Stimulated activated CD4-positive, alpha-beta T cell treated with anti-CD3 and anti-CD28 coated beads, Interleukin-12 subunit alpha, Interleukin-12 subunit beta, amount 100 ng/mL, for 24 hours (primary cell): ENCODE data around the gene MTF2.
A peak's percentile ranks its signal among the peaks of the same experiment; 100 is the strongest.
"Not testable (repeated sequence)": the region's sequence is repeated elsewhere in the genome, so short reads cannot be mapped to it uniquely, and the experiment has no call there.

Source experiments
- DNase-seq, 2 experiments: peaks; one replicate each; pipeline ENCODE4 v3.0.0-alpha.2; 2020; ENCODE audit warnings: low read depth in 2 of 2

The MTF2 gene

DNA sequence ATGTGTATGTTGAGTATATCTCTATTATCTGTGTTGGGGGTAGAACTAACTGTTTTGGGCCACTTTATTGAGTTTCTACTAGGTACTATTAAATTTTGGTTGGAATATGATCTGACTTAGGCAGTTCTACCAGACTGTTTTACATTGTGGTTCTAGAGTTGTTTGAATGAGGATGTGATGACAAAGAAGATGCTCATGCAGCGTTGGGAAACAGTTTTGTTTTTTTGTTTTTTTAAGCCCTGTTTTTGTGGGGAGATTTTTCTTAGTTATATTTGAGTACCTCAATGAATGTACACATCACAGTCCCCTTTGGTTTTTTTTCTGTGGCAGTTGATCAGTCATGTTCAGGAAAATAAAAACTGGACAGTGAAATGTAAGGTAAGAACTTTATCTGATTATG is 61.0 kb downstream of the MTF2 start:
- DNase-seq = no peak

DNA sequence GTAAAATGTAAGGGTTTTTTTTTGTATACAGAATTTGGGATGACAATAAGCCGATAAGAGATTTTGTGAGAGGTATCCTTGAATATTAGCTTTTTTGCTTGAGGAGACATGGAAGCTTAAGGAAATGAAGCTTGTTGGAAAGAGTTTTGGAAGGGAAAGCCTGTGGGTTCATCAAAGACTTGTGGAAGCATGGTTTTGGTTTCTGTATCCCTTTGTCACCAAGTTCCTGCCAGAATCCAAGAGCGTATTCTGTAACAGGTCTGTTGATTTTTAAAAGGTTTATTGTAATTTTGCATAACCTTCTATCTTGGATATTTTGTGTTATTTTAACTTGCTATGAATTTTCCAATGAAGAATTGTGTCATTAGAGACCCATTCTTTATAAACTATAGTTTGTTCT is 63.1 kb downstream of the MTF2 start:
- no peak for DNase-seq

DNA sequence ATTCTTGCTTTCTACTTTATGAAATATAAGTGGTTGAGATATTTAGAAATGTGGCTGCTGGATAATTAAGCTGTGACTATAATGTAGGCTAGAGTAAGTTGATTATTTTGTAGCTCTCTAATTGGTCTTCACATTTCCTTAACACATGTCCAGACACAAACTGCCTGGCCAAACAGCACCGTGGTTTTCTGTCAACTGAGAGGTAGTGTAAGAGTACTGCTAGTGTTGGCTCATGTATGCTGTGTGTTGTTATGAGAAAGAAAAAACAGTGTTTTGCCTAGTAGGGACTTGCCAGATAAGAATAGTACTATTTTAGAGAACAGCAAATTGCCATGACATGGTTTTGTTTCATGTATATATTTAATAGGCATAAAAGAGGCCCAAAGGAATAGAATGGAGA is 64.1 kb downstream of the MTF2 start:
- DNase-seq = no peak

DNA sequence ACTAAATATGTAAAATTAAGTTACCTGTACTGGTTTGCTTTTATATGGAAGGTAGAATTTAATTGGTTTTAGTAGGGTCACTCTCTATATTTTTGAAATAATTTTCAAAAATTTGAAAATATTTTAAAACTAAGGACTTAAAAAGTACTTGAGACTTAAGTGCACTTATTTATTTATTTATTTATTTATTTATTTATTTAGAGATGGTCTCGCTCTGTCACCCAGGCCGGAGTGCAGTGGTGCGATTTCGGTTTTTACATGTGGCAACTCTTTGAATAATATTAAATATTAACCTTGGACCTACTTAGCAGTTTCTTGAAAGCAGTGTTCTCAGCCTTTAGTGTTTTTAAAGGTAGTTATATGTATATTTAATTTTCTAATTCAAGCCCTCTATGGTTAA is 64.7 kb downstream of the MTF2 start:
- no peak for DNase-seq

DNA sequence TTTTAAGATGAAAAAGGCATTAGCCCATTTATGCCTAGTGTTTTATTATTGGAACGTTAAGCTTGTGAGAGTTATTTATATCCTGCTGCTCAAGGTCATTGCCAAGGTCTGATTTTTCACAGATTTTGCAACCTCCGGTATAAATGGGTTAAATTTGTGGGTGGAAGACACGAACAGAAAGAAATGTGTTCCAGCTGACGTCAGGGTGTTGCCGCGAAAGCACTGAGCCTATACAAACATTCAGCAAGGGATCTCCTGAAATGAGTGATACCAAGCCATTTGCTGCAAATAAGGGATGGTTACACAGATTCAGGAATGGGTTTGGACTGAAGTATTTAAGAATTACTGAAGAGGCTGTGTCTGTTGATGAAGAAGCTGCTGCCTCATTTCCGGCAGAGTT is 68.9 kb downstream of the MTF2 start:
- DNase-seq = no peak

DNA sequence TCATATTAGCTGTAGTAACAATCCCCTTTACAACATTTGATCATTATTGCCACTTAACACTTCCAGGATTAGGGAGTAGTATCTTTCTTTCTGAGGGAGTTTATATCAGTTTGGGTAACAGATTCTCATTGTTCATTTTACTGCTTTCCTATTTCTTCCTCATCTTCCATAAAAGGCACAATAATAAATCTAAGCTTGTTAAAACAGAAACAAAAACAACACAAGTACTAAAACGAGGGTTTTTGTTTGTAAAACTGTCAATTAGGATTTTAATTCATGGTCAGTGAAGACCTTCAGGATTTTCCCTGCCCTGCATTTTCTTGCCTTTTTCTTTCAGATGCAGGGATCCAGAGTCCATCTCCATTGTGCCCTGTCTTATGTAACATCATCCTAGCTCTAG is 71.6 kb downstream of the MTF2 start:
- no peak for DNase-seq

DNA sequence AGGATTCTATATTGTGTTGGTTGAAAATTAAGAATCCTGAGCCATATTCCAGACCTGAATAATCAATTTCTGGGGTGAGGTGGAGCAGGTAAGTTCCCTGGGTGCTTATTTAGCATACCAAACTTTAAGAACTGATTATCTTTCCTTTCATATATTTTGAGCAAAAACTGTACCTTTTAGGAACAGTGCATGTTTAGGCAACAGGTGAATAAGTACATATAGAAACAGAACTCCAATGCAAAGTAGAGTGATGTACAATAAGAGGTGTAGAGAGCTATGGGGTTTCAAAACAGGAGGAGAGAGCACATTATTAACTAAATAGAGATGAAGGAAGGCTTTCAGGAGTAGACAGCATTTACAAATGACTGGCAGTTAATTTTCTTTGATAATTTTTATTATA is 72.4 kb downstream of the MTF2 start:
- DNase-seq = no peak

DNA sequence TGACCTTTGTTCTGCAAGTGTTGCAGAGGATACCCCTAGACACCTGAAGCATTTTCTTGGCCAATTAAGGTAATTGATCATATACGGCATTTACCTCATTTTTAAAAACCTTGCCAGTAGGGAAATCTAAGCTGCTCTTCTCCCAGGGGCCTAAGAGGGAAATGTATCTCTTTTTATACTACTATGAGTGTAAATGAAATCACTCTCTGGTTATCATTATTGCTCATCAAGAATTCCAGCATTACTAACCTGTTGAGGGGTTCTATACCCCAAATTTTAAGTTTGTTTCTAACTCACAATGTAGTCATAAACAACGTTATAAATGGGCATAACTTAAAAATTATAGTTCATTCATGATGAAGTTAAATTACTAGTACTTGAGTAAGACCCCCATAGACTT is 73.8 kb downstream of the MTF2 start:
- no peak for DNase-seq

DNA sequence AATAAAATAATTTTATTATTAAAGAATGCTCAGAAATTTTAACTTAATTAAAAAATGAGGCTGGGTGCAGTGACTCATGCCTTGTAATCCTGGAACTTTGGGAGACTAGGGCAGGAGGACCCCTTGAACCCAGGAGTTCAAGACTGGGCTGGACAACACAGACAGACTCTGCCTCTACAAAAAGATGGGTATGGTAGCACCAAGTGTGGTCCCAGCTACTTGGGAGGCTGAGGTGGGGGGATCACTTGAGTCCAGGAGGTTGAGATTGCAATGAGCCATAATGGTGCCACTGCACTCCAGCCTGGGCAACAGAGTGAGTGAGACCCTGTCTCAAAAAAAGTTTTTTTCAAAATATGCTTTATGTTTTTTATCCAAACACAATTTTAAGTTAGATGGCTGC is 75.8 kb downstream of the MTF2 start:
- no peak for DNase-seq

DNA sequence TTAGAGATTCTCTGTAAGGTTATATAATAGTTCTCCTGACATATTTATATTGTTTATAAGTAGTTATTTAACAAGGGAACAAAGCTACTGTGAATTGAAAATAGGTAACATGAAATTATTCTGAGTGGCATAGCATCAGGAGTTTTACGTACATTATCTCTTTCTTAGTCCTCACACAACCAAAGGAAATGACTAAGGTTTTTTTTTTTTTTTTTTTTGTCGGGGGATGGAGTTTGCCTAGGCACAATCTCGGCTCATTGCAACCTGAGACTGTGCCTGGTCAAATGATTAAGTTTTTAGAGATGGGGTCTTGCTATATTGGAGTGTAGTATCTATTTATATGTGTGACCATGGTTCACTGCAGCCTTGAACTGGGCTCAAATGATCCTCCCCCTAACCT is 76.3 kb downstream of the MTF2 start:
- DNase-seq = no peak

DNA sequence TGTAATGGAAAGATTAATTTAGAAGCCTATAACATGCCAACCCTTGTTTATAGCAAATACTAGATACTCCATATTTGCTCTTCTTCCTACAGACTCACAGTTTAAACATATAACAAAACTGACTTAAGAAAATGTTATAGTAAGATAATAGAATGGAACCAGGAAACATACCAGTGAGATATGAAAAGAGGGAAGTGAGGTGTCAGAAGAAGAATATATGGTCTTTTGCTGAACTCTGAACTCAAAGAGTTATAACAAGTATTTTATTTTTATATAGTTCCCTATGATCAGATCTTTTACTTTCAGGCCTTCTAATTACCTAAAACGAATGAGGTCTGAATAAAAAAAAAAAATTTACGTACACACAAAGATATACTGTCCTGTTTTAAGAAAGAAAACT is 80.3 kb downstream of the MTF2 start:
- no peak for DNase-seq

DNA sequence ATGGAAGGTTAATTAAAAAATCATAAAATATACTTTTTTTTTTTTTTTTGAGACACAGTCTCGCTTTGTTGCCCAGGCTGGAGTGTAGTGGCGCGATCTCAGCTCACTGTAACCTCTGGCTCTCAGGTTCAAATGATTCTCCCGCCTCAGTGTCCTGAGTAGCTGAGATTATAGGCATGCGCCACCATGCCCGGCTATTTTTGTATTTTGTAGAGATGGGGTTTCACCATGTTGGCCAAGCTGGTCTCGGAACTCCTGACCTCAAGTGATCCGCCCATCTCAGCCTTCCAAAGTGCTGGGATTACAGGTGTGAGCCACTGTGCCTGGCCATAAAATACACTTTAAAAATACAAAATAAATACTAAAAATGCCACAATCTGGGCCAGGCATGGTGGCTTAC is 84.2 kb downstream of the MTF2 start:
- not testable (repeated sequence) for DNase-seq

DNA sequence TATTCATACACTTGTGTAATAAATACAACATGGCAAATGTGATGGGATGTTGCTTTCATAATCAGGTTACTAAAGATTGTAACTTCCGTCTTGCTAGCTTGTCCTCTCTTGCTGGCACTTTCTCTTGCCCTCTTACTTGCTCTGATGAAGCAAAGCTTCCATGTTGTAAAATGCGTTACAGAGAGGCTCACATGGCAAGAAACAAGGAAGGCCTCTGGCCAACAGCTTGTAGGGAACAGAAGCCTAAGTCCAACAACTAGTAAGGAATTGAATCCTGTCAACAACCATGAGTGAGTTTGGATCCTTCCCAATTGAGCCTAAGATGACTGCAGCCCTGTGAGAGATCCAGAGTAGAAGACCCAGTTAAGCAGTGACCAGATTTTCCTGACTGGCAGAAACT is 85.7 kb downstream of the MTF2 start:
- DNase-seq = no peak

DNA sequence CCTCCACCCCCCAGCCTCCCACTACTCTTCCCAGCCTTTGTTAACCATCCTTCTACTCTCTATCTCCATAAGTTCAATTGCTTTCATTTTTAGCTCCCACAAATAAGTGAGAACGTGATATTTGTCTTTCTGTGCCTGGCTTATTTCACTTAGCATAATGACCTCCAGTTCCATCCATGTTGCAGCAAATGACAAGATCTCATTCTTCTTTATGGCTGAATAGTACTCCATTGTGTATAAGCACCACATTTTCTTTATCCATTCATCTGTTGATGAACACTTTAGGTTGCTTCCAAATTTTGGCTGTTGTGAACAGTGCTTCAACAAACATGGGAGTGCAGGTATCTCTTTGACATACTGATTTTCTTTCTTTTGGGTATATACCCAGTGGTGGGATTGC is 86.8 kb downstream of the MTF2 start:
- not testable (repeated sequence) for DNase-seq

DNA sequence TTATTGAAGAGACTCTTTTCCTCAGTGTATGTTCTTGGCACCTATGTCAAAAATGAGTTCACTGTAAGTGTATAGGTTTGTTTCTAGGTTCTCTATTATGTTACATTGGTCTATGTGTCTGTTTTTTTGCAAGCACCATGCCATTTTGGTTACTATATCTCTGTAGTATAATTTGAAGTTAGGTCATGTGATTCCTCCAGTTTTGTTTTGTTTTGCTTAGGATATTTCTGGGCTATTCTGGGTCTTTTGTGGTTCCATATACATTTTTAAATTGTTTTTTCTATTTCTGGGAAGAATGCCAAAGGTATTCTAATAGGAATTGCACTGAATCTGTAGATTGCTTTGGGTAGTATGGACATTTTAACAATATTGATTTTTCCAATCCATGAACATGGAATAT is 87.9 kb downstream of the MTF2 start:
- no peak for DNase-seq

DNA sequence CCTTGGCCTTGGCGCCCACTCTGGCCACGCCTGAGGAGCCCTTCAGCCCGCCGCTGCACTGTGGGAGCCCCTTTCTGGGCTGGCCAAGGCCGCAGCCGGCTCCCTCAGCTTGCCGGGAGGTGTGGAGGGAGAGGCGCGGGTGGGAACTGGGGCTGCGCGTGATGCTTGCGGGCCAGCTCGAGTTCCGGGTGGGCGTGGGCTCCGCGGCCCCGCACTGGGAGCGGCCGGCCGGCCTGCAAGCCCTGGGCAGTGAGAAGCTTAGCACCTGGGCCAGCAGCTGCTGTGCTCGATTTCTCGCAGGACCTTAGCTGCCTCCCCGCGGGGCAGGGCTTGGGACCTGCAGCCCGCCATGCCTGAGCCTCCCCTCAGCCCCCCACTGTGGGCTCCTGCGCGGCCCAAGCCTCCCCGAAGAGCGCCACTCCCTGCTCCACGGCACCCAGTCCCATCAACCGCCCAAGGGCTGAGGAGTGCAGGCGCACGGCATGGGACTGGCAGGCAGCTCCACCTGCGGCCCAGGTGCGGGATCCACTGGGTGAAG is 91.1 kb downstream of the MTF2 start:
- not testable (repeated sequence) for DNase-seq

DNA sequence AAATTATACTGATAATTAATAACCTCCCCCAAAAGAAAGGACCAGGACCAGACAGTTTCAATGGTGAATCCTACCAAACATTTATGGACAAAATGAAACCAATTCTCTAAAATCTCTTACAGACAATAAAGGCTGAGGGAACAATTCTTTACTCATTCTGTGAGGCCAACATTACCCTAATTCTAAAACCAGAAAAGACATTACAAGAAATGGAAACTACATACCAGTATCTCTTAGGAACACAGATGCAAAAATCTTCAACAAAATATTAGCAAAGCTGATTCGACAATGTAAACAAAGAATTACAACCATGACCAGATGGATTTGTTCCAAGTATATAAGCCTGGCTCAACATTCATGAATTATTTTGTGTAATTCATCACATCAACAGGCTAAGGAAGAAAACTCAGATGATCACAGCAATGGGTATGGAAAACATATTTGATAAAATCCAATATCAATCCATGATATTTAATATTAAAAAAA is 92.5 kb downstream of the MTF2 start:
- DNase-seq = no peak

DNA sequence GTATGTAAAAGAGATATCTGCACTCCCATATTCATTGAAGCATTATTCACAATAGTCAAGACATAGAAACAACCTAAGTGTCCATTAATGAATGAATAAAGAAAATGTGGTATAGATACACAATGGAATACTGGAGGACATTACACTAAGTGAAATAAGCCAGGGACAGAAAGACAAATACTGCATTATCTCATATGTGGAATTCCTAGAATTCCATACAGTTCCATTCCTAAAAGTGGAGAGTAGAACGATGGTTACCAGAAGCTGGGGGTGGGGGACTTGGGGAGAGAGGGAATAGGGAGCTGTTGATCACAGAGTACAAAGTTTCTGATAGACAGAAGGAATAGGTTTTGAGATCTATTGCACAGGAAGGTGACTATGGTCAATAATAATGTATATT is 93.7 kb downstream of the MTF2 start:
- DNase-seq = no peak

DNA sequence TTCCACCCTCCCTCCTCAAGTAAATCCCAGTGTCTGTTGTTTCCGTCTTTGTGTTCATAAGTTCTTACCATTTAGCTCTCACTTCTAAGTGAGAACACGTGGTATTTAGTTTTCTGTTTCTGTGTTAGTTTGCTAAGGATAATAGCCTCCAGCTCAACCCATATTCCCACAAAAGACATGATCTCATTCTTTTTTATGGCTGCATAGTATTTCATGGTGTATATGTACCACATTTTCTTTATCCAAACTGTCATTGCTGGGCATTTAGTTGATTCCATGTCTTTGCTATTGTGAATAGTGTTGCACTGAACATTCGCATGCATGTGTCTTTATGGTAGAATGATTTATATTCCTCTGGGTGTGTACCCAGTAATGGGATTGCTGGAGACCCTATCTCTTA is 95.6 kb downstream of the MTF2 start:
- not testable (repeated sequence) for DNase-seq

DNA sequence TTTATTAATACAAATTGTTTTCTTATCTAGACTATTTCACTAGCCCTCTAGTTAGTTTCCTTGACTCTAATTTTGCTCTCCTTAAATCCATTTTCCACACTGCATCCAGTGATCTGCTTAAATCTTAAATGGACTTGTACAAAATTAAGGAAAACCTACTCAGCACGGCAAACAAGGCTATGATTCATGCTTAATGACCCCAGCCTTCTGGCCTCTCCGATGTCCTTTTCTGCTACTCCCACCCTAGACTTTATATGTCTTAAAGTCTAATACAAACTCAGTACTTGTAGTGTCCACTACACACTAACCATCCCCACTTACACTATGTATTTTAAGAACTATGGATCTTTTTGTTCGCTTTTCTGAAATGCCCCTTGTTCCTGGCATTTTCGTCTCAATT is 98.9 kb downstream of the MTF2 start:
- no peak for DNase-seq

DNA sequence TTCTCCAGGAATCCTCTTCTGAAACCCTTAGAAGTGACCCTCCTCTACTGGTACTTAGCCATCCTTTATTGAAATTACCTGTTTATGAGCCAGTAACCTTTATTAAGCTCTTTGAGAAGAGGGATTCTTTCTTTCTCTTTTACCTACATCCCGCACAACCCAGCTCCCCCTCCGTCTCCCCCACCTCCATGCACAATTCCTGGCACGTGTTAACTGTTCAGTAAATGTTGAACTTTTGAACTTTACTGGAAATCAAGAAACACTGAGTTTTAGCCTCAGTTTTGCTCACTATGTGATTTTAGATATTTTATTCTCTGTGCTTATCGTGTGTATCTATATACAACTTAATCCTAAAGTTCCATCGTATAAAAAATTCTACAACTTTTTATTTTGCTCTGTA is 99.3 kb downstream of the MTF2 start:
- DNase-seq = no peak

DNA sequence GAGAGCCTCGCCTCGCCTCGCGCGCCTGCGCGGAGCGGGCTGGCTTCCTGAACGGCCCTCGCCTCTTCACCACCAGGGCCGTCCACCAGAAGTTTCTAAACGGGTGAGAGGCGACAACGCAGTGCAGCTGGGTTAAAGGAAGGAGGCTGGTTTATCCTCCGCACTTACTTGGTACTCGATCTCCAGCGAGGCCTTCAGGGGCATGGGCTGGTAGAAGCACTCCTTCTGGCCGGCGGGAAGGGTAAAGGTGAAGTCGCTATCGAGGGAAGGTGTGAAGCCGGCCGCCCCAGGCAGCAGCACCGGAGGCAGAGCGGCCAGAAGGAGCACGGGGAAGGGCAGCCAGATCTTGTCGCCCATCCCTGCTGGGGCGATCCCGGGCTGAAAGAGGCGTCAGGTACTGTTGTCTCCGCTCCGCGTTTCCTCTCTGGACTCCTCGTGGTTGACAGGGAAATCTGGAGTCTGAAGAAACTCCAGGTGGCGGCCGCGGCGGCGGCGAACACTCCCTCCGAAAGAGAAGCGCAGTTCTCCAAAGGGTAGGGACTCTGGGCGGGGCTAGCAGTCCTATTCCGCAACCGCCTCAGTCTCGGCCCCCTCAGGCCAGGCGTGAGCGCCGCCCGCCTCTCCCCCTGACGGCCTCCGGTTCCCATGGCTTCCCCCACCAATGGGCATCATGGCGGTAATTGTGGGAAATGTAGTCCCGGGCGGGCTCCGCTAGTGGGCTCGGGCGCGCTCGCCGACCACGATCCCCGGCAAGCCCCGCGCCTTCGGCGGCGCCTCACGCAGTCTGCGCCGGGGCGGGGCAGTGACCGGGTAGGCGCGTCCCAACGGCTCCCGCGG is 101.0 kb downstream of the MTF2 start, which contains the start of gene TMED5:
Gene TMED5, minus strand, starts transcription at position 528 of the 837 bp plus-strand sequence. Its CDS starts 171 bp downstream, at position 357.
- DNase-seq = peak; percentile 92 to 93
